Loucy (cell line): ENCODE data around the gene FBLIM1.

ENCODE experiments used
- EZH2phosphoT487 ChIP-seq: fragments of 200-600 bp; IDR thresholded peaks from 2 replicates; pipeline ENCODE4 v1.6.1; 2018; ENCODE audit warnings: antibody characterized with exemption, mild to moderate bottlenecking, moderate library complexity, borderline replicate concordance
- TF ChIP-seq, protein P1 (sequence below): fragments of 200-600 bp; sonication (generic); conservative IDR thresholded peaks from 2 replicates; pipeline ENCODE4 v1.5.1; 2014; ENCODE audit warnings: mild to moderate bottlenecking, antibody characterized with exemption, low read length

DNA sequence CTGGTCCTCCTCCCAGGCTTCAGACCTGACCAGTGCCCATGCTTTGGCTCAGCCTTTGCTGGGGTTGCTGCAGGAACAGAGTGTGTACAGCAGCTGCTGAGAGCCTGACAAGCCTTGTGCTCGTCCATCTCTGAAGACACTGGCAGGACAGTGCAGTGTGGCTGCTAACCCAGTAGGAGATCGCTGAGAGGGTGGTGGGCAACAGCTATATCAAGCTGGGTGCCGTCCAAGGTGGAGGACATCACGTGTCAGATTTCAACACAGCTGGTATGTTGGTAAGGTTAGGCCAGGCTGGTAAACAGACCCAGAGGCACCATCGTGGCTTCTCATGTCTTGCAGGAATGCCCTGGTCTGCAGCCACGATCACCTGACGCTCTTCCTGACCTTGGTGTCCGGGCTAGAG lies 40.4 kb upstream of the FBLIM1 start:
- TF ChIP-seq, protein P1, sequence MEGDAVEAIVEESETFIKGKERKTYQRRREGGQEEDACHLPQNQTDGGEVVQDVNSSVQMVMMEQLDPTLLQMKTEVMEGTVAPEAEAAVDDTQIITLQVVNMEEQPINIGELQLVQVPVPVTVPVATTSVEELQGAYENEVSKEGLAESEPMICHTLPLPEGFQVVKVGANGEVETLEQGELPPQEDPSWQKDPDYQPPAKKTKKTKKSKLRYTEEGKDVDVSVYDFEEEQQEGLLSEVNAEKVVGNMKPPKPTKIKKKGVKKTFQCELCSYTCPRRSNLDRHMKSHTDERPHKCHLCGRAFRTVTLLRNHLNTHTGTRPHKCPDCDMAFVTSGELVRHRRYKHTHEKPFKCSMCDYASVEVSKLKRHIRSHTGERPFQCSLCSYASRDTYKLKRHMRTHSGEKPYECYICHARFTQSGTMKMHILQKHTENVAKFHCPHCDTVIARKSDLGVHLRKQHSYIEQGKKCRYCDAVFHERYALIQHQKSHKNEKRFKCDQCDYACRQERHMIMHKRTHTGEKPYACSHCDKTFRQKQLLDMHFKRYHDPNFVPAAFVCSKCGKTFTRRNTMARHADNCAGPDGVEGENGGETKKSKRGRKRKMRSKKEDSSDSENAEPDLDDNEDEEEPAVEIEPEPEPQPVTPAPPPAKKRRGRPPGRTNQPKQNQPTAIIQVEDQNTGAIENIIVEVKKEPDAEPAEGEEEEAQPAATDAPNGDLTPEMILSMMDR: no peak
- TF ChIP-seq EZH2phosphoT487: no peak
